Iris pigment epithelial cell (primary cell): Measurements from ENCODE around the gene C12orf75.
"Not testable (repeated sequence)": the region's sequence is repeated elsewhere in the genome, so short reads cannot be mapped to it uniquely, and the experiment has no call there.

Experiments
- DNase-seq: peaks from one replicate; pipeline ENCODE4 v3.0.0-alpha.2; 2011; ENCODE audit warnings: low read depth

C12orf75 gene

GRCh38 chr12:105310476-105311085, 19.9 kb upstream of the C12orf75 start:
- not testable (repeated sequence) for DNase-seq

GRCh38 chr12:105311936-105312335, 18.6 kb upstream of the C12orf75 start:
- peak; percentile 31 for DNase-seq

- not testable (repeated sequence) for DNase-seq
Measured at GRCh38 chr12:105313755-105314154, 16.7 kb upstream of the C12orf75 start.

GRCh38 chr12:105315130-105315529, 15.4 kb upstream of the C12orf75 start:
- DNase-seq = no peak

- no peak for DNase-seq
Measured at GRCh38 chr12:105315726-105316125, 14.8 kb upstream of the C12orf75 start.

- DNase-seq = peak; percentile 74
Measured at GRCh38 chr12:105316931-105317852, 13.3 kb upstream of the C12orf75 start.

- peak; percentile 38 for DNase-seq
Measured at GRCh38 chr12:105317942-105318621, 12.4 kb upstream of the C12orf75 start.

- DNase-seq = no peak
Measured at GRCh38 chr12:105318651-105319483, 11.6 kb upstream of the C12orf75 start.

GRCh38 chr12:105319691-105320209, 10.7 kb upstream of the C12orf75 start:
- DNase-seq = no peak

GRCh38 chr12:105321125-105321524, 9.4 kb upstream of the C12orf75 start:
- no peak for DNase-seq

- peak; percentile 42 for DNase-seq
Measured at GRCh38 chr12:105322070-105322469, 8.4 kb upstream of the C12orf75 start.

GRCh38 chr12:105324704-105325103, 5.8 kb upstream of the C12orf75 start:
- DNase-seq = no peak

- DNase-seq = no peak
Measured at GRCh38 chr12:105325117-105325516, 5.4 kb upstream of the C12orf75 start.

GRCh38 chr12:105329926-105330282, 587 bp upstream of the C12orf75 start:
- no peak for DNase-seq

- DNase-seq = no peak
Measured at GRCh38 chr12:105330931-105331804, 677 bp downstream of the C12orf75 start.

- DNase-seq = no peak
Measured at GRCh38 chr12:105331805-105332251, 1.3 kb downstream of the C12orf75 start.

GRCh38 chr12:105332286-105332685, 1.8 kb downstream of the C12orf75 start:
- peak; percentile 53 for DNase-seq

- DNase-seq = no peak
Measured at GRCh38 chr12:105332925-105333324, 2.4 kb downstream of the C12orf75 start.

- peak; percentile 93 for DNase-seq
Measured at GRCh38 chr12:105334001-105334400, 3.5 kb downstream of the C12orf75 start.

GRCh38 chr12:105334582-105334981, 4.1 kb downstream of the C12orf75 start:
- peak; percentile 88 for DNase-seq

- no peak for DNase-seq
Measured at GRCh38 chr12:105335856-105336255, 5.4 kb downstream of the C12orf75 start.
